HS-5 (cell line): ENCODE results near the gene CLP1.
"Not testable (repeated sequence)": the region's sequence is repeated elsewhere in the genome, so short reads cannot be mapped to it uniquely, and the experiment has no call there.

Source experiments
- DNase-seq: peaks from one replicate; pipeline ENCODE4 v3.0.0-alpha.2; 2012; ENCODE audit warnings: low read depth

Gene CLP1

DNA sequence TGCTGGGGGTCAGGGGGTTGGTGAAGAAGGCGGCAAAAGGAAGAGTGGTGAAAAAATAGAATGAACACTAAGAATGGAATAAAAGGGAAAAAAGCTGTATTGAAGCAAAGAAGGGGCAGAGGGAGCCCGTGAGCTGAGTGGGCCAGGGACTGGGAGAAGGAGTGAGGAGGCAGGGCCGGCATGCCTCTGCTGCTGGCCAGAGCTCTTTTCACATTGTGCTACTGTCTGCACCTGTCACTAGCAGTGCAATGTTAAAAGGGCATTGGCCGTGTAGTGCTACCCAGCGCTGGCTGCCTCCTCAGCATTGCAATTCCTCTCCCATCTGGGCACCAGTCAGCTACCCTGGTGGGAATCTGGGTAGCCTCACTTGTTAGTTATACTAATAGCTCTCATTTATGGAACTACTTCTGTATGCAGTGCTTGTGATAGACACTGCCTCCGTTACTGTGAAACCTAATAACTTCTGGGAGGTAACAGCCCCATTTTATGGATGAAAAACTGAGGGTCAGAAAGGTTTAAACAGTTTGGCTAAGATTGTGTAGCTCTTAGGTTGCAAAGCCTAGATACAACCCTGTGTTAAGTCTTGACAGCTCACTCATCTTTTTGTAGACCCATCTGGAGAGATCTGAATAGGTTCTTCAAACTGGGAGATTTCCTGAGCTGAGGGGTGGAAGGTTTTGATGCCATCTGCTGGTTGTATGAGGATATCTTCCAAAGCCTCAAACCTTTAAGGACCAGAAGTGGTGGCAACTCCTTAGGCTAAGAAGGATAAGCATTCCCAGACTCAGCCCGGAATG, 16.4 kb upstream of the CLP1 start:
- no peak for DNase-seq

DNA sequence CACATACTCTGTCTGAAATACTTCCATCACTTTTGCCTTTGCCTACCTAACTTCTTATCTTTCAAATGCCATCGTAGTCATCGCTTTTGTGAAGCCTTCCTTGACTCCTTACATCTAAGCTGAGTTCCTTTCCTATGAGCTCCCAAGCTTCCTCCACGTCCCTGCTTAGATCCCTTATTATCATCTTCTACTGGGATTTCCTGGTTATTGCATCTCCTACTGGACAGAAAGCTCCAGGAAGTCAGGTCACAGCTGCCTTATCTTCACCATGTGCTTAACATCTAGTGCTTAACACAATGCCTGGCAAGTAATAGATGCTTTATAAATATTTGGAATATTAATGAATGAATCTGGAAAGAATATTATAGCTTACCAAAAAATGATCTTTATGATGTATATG, 13.8 kb upstream of the CLP1 start:
- no peak for DNase-seq

DNA sequence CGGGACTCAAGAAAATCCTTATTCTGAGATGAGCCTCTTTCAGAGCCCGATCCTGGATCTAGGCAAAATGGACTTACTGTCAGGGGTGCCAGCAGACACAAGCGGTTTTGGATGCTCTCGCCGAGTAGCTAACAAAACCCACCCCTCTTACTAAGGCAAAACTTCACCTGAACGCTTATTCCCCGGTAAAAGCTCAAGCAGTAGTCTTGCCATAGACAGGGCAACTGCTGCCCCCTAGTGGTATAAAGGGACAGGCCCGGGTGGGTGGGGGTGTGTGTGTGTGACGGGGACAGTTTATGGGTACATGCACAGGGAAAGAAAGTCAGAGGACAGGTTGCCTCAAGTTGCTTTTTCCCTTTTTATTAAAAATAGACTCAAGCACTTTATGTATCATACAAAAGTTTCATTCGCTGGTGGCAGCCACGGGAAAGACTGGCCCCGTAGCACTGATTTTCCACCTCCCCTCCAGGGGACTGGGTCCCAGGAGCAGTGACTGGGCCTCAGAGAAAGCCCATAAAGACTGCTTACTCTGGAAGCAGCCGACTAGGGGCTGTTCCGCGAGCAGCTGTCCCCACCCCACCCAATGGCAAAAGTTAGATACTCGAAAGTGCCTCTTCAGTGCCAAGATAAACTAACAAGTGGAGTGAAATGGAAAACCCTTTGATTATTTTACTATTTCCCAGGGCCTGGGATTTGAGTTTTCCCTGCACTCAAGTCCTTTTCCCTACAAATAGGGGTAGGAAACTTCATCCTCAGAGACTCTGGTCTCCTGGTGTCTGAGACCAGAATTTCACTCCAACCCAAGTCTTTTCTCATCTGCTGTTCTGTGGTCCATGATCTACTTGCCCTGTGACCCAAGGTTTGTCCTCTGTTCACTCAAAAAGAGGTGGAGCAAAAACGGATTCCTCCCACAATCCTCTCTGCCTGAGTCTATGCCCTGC, 12.5 kb upstream of the CLP1 start:
- no peak for DNase-seq

DNA sequence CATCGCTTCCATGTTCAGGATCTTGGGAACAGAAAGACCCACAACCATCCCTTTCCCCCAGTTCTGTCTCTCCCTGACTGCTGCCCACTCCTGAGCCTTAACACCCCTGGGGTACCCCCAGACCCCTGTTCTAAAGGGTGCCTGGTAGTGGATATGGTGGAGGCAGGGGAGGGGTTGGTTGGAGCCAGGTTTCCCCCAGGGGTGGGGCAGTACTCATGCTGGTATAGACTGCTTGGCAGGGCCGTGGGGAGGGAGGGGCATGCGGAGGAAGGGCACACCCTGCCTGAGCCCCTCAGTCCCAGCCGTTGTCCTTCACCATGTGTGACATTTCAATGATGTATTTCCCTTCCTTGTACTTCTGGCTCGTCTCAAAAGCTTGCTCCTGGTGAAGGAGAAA, 11.9 kb upstream of the CLP1 start:
- DNase-seq = no peak

DNA sequence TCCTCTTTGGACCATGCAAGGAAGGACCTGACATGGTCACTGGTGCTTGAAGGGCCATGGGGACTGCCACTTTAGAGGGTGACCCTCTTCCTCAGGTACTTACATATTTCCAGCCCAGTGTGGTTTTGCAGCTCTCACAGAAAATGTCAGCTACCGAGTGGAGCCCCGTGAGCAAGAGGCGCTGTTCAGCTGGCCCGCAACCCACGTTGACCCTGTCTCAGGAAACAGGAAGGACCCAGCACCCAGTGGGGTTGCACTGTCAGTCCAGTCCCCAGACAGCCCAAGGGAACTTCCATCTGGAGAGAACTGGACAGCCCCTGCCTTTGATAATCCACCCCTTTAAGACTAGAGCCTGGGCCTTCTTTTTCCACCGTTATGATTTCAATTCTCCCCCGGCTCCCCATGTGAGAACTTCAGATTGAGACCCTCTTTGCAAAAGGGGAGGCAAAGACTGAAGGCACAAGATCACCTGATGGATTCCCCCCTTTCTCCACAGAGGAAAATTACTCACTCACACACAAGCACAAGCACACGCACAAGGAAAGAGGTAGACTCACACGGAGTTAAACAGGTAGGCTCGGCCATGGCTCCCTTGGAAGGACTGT, 11.3 kb upstream of the CLP1 start:
- no peak for DNase-seq

DNA sequence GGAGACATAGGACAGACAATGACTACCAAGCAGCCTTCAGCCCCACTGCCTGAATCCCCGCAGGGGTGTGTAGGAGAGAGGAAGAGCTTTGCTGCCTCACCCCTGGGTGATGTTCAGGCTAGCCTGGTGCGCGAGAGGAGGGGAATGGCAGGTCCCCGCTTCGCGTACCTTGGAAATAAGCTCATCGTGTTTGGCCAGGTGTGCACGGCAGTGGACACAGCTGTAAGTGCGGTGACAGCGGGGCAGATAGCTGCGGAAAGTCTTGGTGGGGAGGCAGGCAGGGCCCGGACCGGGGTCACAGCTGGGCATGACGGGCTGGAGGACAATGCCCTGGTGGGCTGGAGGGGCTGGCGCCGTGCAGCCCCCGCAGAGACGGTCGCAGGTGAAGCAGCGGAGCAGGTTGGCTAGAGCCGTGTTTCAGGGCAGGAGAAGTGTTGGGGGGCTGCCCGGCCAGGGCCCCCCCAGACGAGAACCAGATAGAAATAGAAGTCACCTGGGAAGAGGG, 10.7 kb upstream of the CLP1 start:
- no peak for DNase-seq

DNA sequence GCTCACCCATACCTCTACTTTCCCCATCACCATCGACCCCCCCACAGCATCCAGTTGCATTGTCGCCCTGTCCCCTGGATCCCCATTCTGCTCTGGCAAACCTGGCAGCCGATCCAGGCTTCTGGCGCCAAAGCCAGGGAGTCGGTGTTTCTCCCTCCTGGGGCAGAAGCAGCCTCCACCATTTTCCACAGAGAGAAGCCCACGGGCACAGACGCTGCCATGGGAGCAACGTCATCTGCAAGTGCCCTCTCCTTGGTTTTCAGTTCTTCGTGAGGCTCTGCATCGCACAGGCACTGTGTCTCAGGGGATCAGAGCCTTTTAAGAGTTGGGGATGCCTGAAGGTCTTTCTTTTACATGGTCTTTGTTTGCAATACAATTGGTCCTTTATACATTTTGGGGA, 10.2 kb upstream of the CLP1 start:
- DNase-seq = no peak

DNA sequence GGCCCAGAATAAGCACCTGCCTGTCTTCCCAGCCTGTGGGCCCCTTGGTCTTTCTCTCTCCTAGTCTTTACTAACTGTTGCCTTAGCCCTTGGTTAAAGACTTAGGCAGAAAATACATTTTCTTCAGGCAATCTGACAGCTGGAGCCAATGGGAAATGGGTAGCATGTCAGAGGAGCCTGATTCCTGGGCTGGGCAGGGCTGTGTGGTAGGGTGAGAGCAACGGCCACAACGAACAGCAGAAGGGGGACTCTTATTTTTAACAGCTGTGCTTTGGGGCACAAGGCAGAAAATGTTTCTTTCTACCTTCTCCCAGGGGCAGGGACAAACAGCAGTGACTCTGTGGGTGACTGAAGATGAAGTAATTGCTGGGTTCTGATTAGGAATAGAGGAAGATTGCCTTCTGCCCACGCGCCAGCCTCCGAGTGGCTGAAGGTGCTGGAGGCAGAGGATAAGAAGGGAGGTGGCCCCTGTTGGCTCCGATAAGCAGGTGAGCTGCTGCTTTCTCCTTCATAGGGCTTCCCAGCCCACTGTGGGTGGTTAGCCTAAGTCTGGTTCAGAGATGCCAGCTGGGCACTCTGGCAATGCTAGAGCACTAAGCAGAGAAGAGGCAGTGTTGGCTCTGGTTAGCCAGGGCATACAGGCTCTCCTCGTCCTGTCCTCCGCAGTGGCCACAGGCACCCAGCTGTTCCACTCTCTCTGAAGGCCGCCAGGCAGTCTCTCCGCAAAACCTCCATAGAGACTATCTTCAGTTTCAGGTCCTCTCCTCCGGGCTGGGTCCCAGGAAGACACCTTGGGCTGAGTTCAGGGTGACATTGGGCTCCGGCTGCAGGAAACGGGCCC, 9.4 kb upstream of the CLP1 start:
- DNase-seq = no peak

DNA sequence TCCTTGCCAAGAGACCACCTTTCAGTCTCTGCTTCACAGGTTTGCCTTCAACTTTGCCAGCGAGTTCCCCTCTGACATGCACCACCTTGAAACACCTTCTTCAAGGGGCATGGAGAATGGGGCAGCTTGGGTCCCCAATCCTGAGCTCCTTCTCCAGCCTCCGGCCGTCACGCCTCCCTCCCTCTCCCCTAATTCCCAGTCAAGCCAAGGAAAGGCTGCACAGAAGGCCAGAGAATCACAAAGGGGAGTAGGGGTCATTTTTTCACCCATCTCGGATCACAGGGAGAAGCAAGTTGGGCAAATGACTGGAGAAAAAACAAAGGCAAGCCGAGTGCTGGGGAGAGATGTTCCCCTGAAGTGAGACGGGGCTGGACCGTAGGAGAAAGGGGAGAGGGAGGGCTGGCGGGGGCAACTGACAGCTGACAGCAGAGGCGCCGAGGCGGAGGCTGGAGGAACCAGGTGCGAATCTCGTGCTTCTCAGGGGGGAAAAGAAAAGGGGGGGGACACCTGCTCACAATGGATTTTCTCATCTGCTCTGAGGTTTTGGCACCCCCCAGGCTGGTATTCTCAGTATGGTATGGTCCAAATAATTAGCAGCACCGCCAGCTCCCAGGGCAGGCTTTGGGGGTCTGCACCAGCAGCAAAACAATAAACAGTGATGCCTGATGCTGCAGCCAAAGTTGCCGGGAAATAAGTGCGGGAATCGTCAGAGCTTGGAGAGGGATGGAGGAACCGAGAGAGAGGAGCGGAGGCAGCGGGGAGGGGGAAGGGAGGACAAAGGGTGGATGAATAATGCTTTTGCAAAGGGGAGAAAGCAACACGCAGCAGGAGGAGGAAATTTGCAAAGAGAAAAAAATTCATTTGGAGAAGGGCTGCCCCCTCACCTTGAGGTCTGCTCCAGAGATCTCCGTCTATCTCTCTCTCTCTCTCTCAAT, 8.5 kb upstream of the CLP1 start:
- no peak for DNase-seq

DNA sequence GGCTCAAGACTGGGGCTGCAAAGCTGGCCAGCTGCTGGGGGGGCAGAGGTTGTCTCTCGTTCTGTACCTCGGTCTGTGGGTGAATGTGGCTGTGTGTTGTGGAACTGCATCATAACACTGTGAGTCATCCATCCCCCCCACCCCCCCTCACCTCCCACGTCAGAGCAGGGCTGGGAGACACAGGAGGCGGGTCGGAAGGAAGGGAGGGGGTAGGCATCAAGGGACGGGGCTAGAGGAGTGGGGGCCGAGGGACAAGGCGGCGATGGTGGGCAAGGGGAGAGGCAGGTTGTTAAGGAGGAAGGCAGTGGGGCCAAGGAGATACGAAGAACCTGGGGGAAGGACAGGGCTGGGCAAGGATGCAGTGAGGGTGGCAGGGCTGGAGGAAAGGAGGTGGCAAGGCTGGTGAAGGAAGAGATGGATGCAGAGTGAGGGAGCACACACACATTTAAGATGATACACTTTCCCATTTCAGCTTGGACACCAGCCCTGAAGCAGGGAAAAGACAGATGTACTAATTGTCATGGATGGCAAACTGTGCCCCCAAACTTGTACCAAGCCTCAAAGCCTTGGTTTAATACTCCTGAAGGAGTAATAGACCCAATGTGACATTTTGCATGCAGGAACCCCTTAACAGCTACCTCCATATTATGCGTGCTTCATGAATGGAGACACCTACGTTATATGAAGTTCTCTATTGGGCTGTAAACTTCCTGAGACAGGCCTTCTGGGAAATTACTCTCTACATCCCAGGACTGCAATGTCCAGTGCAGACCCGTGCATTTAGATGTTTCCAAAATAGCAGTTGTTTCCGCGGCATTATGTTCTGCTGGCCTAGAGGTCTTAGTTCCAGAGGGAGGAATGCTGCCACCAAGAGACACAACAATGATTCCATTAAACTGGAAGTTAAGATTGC, 7.5 kb upstream of the CLP1 start, which contains the start of gene YPEL4:
YPEL4 (minus strand) TSS at position 87 of the 913 bp plus-strand sequence. CDS start 2,805 bp downstream, outside the sequence.
- DNase-seq = no peak

DNA sequence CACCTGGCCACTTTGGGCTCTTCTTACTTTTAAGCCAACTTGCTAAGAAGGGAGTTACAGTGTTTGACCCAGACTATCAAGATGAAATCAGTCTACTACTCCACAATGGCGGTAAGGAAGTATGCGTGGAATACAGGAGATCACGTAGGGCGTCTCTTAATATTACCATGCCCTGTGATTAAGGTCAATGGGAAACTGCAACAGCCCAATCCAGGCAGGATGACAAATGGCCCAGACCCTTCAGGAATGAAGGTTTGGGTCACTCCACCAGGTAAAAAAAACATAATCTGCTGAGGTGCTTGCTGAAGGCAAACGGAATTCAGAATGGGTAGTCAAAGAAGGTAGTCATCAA, 6.8 kb upstream of the CLP1 start:
- DNase-seq = no peak

DNA sequence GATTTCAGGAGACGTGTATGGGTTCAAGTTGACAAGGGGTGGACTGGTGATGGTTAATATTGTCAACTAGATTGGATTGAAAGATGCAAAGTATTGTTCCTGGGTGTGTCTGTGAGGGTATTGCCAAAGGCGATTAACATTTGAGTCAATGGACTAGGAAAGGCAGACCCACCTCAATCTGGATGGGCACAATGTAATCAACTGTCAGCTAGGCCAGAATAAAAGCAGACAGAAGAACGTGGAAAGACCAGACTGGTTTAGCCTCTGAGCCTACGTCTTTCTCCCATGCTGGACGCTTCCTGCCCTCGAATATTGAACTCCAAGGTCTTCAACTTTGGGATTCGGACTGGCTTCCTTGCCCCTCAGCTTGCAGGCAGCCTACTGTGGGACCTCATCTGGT, 6.2 kb upstream of the CLP1 start:
- no peak for DNase-seq

DNA sequence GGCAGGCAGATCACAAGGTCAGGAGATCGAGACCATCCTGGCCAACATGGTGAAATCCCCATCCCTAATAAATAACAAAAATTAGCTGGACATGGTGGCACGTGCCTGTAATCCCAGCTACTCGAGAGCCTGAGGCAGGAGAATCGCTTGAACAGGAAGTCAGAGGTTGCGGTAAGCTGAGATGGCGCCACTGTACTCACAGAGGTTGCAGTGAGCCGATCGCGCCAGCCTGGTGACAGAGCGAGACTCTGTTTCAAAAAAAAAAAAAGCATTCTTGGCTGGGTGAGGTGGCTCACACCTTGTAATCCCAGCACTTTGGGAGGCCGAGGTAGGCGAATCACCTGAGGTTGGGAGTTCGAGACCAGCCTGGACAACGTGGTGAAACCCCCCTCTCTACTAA, 5.3 kb upstream of the CLP1 start:
- not testable (repeated sequence) for DNase-seq

DNA sequence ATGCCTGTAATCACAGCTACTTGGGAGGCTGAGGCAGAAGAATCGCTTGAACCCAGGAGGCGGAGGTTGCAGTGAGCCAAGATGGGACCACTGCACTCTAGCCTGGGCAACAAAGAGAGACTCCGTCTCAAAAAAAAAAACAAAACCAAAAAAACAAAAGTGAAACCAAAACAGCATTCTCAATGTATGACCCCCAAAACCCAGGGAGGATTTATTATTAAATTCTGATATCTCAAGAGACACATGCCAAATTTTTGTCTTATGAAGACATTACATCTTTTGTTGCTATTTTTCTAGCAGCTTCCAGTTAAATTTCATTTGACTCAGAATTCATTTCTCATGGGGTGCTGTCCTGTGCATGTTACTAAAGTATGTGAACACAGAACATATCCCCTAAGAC, 4.9 kb upstream of the CLP1 start:
- DNase-seq = no peak

DNA sequence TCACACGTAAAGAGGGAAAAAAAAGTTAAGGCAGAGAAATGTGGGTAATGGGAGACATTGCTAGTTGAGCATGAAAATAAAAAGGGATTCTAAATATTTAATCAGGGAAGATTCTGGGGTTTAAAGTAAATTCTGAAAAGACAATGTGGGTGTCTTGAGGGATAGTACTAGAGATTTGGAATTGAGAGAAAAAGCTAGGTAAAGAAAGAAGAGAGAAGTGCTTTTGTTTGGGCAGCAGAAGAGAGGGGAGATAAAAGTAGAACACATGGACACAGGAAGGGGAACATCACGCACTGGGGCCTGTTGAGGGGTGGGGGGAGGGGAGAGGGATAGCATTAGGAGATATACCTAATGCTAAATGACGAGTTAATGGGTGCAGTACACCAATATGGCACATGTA, 4.4 kb upstream of the CLP1 start:
- no peak for DNase-seq

DNA sequence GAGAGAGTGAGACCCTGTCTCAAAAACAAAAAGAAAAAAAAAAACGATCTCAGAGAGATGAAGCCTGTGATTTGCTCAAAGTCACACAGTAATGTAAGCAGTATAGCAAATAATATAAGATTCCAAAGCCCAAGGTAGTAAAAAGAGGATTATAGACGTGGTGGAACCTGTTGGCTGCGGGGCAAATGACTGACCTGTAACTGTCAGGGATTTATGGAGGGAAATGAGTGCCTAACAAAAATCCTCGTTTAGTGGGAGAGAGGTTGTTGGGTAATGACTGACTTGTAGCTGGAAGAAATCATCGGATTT, 723 bp upstream of the CLP1 start:
- DNase-seq = no peak

DNA sequence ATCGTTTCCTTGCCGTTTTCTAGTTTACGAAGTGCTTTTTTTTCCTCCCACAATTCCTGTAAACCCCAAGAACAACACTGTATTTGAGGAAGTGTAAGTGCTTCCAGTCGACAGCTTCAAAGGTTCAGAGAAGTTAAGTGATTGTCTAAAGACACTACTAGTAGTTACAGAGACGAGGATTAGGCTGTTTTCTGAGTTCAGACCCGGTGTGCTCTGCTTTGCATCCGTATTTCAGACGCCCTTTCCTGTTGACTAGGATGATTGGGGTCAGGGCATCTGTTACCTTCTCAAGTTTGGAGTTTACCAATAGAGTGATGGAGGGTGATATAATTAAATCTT, 430 bp downstream of the CLP1 start:
- DNase-seq = no peak

DNA sequence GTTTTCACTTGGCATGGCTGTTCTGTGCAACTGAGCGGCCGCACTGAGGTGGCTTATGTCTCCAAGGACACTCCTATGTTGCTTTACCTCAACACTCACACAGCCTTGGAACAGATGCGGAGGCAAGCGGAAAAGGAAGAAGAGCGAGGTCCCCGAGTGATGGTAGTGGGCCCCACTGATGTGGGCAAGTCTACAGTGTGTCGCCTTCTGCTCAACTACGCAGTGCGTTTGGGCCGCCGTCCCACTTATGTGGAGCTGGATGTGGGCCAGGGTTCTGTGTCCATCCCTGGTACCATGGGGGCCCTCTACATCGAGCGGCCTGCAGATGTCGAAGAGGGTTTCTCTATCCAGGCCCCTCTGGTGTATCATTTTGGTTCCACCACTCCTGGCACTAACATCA, 2.1 kb downstream of the CLP1 start:
- no peak for DNase-seq

DNA sequence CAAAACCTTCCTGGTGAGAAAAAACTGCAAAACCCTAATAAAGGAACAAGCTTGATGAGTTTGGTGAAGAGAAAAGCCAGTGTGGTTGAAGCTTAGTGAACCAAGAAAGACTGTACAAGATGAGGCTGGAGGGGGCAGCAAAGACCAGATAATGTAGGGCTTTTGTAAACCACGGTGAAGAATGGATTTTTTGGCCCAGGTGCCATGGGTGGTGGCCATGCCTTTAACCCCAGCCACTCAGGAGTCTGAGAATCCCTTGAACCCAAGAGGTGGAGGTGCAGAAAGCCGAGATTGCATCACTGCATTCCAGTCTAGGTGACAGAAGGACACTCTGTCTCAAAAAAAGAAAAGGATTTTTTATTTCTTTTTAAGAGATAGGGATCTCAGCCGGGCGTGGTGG, 5.3 kb downstream of the CLP1 start:
- DNase-seq = no peak

DNA sequence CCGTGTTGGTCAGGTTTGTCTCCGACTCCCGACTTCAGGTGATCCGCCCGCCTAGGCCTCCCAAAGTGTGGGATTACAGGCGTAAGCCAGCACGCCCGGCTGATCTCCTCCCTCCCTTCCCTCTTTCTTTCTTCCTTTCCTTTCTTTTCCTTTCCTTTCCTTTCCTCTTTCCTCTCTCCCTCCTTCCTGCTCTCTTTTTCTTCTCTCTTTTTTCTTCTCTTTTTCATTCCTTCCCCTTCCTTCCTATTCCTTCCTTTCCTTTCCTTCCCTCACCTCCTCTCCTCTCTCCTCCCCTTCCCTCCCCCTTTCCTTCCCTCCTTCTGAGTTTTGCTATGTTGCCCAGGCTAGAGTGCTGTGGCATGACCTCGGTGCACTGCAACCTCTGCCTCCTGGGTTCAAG, 6.4 kb downstream of the CLP1 start:
- no peak for DNase-seq
